ENCODE data around the gene MYL6B. TPM values are rescaled to one million over a fixed set of nuclear protein-coding genes. Genes with fewer than 3 reads are reported as not detected.

MYL6B gene
- total RNA-seq, 2 experiments from 2014 or later, result 56.6 to 77.6 TPM

DNA sequence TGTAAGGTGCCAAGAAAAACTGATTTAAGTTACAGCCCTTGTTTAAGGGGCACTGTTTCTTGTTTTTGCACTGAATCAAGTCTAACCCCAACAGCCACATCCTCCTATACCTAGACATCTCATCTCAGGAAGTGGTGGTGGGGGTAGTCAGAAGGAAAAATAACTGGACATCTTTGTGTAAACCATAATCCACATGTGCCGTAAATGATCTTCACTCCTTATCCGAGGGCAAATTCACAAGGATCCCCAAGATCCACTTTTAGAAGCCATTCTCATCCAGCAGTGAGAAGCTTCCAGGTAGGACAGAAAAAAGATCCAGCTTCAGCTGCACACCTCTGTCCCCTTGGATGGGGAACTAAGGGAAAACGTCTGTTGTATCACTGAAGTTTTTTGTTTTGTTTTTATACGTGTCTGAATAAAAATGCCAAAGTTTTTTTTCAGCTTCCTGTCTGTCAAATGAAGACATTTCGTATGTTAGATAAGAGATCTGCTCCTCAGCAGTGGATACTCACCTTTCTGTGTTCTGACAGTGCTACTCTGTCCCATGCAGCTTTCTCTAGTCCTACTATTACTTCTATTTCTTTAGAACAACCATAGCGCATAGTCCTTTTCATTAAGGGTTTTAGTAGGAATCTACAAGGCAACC lies 49.2 kb upstream of the MYL6B start:
- Histone ChIP-seq H3K36me3 (ENCODE audit: insufficient read depth, low read length) (peaks cover 37% of the 10 kb centered on the region), H3K27ac (ENCODE audit: low read depth, low read length, poor library complexity, severe bottlenecking) (peak overlapping the region; percentile 26), H4K20me1 (ENCODE audit: insufficient read depth, low read length) (peaks cover 21% of the 10 kb centered on the region)

DNA sequence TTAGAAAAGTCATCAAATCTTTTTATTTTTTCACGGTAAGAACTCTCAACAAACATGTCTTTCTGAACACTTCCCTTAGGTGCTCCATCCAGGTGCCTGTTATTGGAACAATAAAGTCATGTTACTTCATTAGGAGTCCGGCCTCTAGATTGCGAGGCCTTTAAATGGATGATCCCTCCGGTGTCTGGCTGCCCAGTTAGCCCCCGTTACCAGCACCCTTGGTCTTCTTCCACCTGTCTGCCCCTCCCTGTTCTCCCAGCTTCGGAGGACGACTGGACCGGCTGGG lies 48.6 kb upstream of the MYL6B start:
- no peak for DNase-seq (ENCODE audit: low spot score)
- Histone ChIP-seq H3K36me3 (ENCODE audit: insufficient read depth, low read length) (peaks cover 43% of the 10 kb centered on the region), H3K27ac (ENCODE audit: low read depth, low read length, poor library complexity, severe bottlenecking) (peak overlapping the region; percentile 26), H3K4me1 (ENCODE audit: insufficient read depth, low read length, poor library complexity, severe bottlenecking) (peaks cover 27% of the 10 kb centered on the region), H3K9me2 (ENCODE audit: insufficient read depth, low read length) (no peaks in the 10 kb centered on the region), H4K20me1 (ENCODE audit: insufficient read depth, low read length) (peaks cover 21% of the 10 kb centered on the region), H3K79me2 (ENCODE audit: insufficient read depth, low read depth, low read length) (peaks cover 40% of the 10 kb centered on the region), H2AFZ (ENCODE audit: low read length) (peak overlapping the region; percentile 56; the same call in 1 of the 2 replicates), H3K9me3 (ENCODE audit: low read length) (no peaks in the 10 kb centered on the region), H3K4me3 (ENCODE audit: low read depth, low read length, poor library complexity, severe bottlenecking) (peak overlapping the region; percentile 93), H3K4me2 (ENCODE audit: low read length) (peak overlapping the region; percentile 83)
- TSS peak; percentile 96 for BruUV-seq (replicated peaks)
- intact Hi-C loops (cut with micrococcal nuclease; ENCODE audit: unreplicated experiment), result loop anchor here (2.0 kb wide), 1 partner anchor 175 kb away; no protein-coding TSS in a partner anchor
- ChIA-PET CTCF (ENCODE audit: unreplicated experiment) (interaction anchor here (0.6 to 1.2 kb wide), 3 partner anchors 13 to 362 kb away, joined by 3 to 4 read pairs (median 4); partner anchors contain the start of gene RPL41), POLR2A (interaction anchor here (0.6 to 4.0 kb wide), 11 partner anchors 8 to 366 kb away, joined by 3 to 64 read pairs (median 4); partner anchors contain the start of genes ESYT1, PYM1, RPL41 and ZC3H10)
- TF ChIP-seq, protein P1, sequence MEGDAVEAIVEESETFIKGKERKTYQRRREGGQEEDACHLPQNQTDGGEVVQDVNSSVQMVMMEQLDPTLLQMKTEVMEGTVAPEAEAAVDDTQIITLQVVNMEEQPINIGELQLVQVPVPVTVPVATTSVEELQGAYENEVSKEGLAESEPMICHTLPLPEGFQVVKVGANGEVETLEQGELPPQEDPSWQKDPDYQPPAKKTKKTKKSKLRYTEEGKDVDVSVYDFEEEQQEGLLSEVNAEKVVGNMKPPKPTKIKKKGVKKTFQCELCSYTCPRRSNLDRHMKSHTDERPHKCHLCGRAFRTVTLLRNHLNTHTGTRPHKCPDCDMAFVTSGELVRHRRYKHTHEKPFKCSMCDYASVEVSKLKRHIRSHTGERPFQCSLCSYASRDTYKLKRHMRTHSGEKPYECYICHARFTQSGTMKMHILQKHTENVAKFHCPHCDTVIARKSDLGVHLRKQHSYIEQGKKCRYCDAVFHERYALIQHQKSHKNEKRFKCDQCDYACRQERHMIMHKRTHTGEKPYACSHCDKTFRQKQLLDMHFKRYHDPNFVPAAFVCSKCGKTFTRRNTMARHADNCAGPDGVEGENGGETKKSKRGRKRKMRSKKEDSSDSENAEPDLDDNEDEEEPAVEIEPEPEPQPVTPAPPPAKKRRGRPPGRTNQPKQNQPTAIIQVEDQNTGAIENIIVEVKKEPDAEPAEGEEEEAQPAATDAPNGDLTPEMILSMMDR (conservative IDR thresholded peaks at IDR 0.05; ENCODE audit: low read length), result no peak
- TF ChIP-seq EZH2phosphoT487 (IDR thresholded peaks at IDR 0.05; ENCODE audit: borderline replicate concordance, low read depth, low read length), result no peak

More for the DNA sequence above, 49.2 kb upstream of the MYL6B start:
- CTCF ChIA-PET (ENCODE audit: unreplicated experiment), result no interaction called here
- Histone ChIP-seq H3K4me1 (ENCODE audit: insufficient read depth, low read length, poor library complexity, severe bottlenecking) (peaks cover 27% of the 10 kb centered on the region), H3K9me3 (ENCODE audit: low read length) (no peaks in the 10 kb centered on the region), H3K4me3 (ENCODE audit: low read depth, low read length, poor library complexity, severe bottlenecking) (peak overlapping the region; percentile 93), H3K79me2 (ENCODE audit: insufficient read depth, low read depth, low read length) (peaks cover 38% of the 10 kb centered on the region), H3K4me2 (ENCODE audit: low read length) (peak overlapping the region; percentile 83), H2AFZ (ENCODE audit: low read length) (peak overlapping the region; percentile 56; the same call in 1 of the 2 replicates), H3K9me2 (ENCODE audit: insufficient read depth, low read length) (no peaks in the 10 kb centered on the region)
- intact Hi-C loops (cut with micrococcal nuclease; ENCODE audit: unreplicated experiment), result no loop called here
- no TSS peak for BruUV-seq (replicated peaks)
- POLR2A ChIA-PET, result interaction anchor here (0.6 to 4.0 kb wide), 8 partner anchors 12 to 365 kb away, joined by 3 to 64 read pairs (median 4); partner anchors contain the start of genes ESYT1, RPL41 and ZC3H10
- TF ChIP-seq EZH2phosphoT487 (IDR thresholded peaks at IDR 0.05; ENCODE audit: borderline replicate concordance, low read depth, low read length), result no peak
- TF ChIP-seq, protein P1 (conservative IDR thresholded peaks at IDR 0.05; ENCODE audit: low read length), result no peak
- no peak for DNase-seq (ENCODE audit: low spot score)
